Measurements from ENCODE around the gene MAP3K5.

DNA sequence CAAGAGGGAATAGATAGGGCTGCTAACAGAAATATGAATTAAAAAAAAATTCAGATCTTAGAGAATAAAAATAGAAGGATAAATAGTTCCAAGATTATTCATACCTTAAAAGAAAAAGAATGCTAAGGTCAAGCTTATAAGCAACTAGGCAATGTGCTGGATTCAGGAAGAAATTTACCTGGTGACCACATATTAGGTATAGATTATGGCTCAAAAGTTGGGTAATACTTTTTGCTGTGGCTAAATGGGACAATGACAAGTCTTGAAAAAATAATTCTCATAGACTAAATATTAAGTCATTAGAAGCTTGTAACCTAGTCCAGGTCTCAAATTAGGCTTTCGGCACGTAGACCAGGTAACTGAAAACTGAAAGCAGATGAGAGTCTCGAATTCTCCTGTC lies 17.2 kb downstream of the MAP3K5 start:
- TF ChIP-seq, protein P1, sequence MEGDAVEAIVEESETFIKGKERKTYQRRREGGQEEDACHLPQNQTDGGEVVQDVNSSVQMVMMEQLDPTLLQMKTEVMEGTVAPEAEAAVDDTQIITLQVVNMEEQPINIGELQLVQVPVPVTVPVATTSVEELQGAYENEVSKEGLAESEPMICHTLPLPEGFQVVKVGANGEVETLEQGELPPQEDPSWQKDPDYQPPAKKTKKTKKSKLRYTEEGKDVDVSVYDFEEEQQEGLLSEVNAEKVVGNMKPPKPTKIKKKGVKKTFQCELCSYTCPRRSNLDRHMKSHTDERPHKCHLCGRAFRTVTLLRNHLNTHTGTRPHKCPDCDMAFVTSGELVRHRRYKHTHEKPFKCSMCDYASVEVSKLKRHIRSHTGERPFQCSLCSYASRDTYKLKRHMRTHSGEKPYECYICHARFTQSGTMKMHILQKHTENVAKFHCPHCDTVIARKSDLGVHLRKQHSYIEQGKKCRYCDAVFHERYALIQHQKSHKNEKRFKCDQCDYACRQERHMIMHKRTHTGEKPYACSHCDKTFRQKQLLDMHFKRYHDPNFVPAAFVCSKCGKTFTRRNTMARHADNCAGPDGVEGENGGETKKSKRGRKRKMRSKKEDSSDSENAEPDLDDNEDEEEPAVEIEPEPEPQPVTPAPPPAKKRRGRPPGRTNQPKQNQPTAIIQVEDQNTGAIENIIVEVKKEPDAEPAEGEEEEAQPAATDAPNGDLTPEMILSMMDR (IDR thresholded peaks at IDR 0.05; ENCODE audit: low read length) = no peak
- TF ChIP-seq EZH2 (IDR thresholded peaks at IDR 0.05; ENCODE audit: borderline replicate concordance, low read length) = no peak

All from OCI-LY1 (cell line).